Hematopoietic multipotent progenitor cell treated with erythropoietin and hydrocortisone succinate and interleukin-3 and kit ligand, for 6 days (in vitro differentiated cells): ENCODE results near the gene TMEM30A.

Experiments used
- DNase-seq: peaks from one replicate; pipeline ENCODE4 v3.0.0-alpha.2; 2015

Gene TMEM30A

GRCh38 chr6:75284632-75285282 is at the start of gene TMEM30A:
Gene TMEM30A (minus strand): TSS chr6:75284792. CDS start chr6:75284638, 154 bp downstream.
- peak; percentile 99 for DNase-seq

- no peak for DNase-seq
Observed at GRCh38 chr6:75333676-75334200, 49.1 kb upstream of the TMEM30A start.

- DNase-seq, result no peak
Observed at GRCh38 chr6:75331151-75331550, 46.6 kb upstream of the TMEM30A start.

GRCh38 chr6:75329703-75330102 is 45.1 kb upstream of the TMEM30A start:
- DNase-seq, result no peak

- no peak for DNase-seq
Observed at GRCh38 chr6:75327807-75328206, 43.2 kb upstream of the TMEM30A start.

- DNase-seq, result no peak
Observed at GRCh38 chr6:75326557-75327258, 42.1 kb upstream of the TMEM30A start.

GRCh38 chr6:75318900-75319299 is 34.3 kb upstream of the TMEM30A start:
- DNase-seq, result no peak

- DNase-seq, result no peak
Observed at GRCh38 chr6:75317503-75318206, 33.1 kb upstream of the TMEM30A start.

GRCh38 chr6:75315978-75316377 is 31.4 kb upstream of the TMEM30A start:
- no peak for DNase-seq

GRCh38 chr6:75308250-75308988 is 23.8 kb upstream of the TMEM30A start:
- DNase-seq, result no peak

- no peak for DNase-seq
Observed at GRCh38 chr6:75307364-75308004, 22.9 kb upstream of the TMEM30A start.

GRCh38 chr6:75306064-75306463 is 21.5 kb upstream of the TMEM30A start:
- DNase-seq, result no peak

- no peak for DNase-seq
Observed at GRCh38 chr6:75305573-75305972, 21.0 kb upstream of the TMEM30A start.

GRCh38 chr6:75302280-75302679 is 17.7 kb upstream of the TMEM30A start:
- no peak for DNase-seq

GRCh38 chr6:75301537-75301936 is 16.9 kb upstream of the TMEM30A start:
- DNase-seq, result no peak

GRCh38 chr6:75301088-75301487 is 16.5 kb upstream of the TMEM30A start:
- DNase-seq, result no peak

GRCh38 chr6:75300531-75300855 is 15.9 kb upstream of the TMEM30A start:
- no peak for DNase-seq

GRCh38 chr6:75299801-75300530 is 15.4 kb upstream of the TMEM30A start:
- DNase-seq, result no peak

- peak; percentile 90 for DNase-seq
Observed at GRCh38 chr6:75296811-75297779, 12.5 kb upstream of the TMEM30A start.

GRCh38 chr6:75292555-75292954 is 8.0 kb upstream of the TMEM30A start:
- no peak for DNase-seq

GRCh38 chr6:75291744-75292143 is 7.2 kb upstream of the TMEM30A start:
- no peak for DNase-seq
